ENCODE results near the gene P4HA3.

DNA sequence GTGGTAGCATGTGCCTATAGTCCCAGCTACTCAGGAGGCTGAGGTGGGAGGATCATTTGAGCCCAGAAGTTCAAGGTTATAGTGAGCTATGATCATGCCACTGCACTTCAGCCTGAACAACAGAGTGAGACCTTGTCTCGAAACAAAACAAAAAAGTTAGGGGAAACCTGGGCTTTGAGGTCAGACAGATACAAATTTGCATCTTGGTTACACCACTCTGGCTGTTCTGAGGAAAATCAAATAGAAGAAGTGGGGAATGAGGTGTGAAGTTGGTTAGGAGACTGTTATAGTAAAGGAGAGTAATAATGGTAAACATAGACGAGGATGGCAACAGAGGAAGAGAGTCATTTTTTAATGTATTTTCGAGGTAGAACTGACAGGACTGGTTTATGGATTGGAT is 77.8 kb downstream of the P4HA3 start:
- no peak for TF ChIP-seq POLR2AphosphoS5 (IDR thresholded peaks at IDR 0.05; ENCODE audit: low read depth, low read length)
- no peak for TF ChIP-seq POLR2A (IDR thresholded peaks at IDR 0.05; ENCODE audit: low read depth, low read length)
